D721Med (cell line): ENCODE results near the gene AGPAT3.

ENCODE experiments used
- DNase-seq: peaks from one replicate; pipeline ENCODE4 v3.0.0; 2011; ENCODE audit warnings: low spot score; ENCODE audit not compliant: insufficient read length
- FAIRE-seq: peaks from 2 replicates; lab custom pipeline; 2011; peaks lifted over from hg19 to GRCh38; lab: Jason Lieb, UNC
- TF ChIP-seq, protein P1 (sequence below): IDR thresholded peaks from 2 replicates; pipeline ENCODE4 v1.5.1; 2012; ENCODE audit warnings: mild to moderate bottlenecking, control low read depth; ENCODE audit not compliant: insufficient read depth; ENCODE audit errors: missing control alignments

AGPAT3 gene

DNA sequence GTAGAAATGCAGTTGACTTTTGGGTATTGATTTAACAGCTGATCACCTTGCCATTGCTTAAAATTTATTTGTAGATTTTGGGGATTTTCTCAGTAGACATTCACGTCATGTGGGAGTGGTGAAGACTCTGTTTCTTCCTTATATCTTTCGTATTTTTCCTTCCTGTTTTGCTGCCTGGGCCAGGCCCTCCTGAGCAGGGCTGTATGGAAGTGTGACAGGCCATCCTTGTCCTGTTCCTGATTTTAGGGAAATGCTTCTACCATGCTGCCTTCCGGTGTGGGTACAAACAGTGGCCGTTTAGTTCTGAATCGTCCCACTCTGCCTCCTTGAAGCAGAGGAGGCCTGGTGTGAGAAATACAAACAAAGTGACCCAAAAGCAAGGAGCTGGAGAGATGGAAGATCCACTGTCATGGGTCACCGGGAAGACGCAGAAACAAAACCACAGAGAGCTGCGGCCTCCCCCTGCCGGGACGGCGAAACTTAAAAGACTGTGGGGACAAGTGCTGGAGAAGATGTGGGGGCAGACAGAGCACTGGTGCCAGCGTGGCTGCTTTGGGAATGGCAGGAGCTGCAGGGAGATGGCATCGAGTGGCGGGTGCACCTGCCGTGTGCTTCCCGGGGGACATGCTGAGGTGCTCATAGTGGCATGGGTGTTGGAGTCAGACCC is 7.6 kb downstream of the AGPAT3 start:
- DNase-seq = no peak
- FAIRE-seq = no peak
- TF ChIP-seq, protein P1, sequence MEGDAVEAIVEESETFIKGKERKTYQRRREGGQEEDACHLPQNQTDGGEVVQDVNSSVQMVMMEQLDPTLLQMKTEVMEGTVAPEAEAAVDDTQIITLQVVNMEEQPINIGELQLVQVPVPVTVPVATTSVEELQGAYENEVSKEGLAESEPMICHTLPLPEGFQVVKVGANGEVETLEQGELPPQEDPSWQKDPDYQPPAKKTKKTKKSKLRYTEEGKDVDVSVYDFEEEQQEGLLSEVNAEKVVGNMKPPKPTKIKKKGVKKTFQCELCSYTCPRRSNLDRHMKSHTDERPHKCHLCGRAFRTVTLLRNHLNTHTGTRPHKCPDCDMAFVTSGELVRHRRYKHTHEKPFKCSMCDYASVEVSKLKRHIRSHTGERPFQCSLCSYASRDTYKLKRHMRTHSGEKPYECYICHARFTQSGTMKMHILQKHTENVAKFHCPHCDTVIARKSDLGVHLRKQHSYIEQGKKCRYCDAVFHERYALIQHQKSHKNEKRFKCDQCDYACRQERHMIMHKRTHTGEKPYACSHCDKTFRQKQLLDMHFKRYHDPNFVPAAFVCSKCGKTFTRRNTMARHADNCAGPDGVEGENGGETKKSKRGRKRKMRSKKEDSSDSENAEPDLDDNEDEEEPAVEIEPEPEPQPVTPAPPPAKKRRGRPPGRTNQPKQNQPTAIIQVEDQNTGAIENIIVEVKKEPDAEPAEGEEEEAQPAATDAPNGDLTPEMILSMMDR = no peak

DNA sequence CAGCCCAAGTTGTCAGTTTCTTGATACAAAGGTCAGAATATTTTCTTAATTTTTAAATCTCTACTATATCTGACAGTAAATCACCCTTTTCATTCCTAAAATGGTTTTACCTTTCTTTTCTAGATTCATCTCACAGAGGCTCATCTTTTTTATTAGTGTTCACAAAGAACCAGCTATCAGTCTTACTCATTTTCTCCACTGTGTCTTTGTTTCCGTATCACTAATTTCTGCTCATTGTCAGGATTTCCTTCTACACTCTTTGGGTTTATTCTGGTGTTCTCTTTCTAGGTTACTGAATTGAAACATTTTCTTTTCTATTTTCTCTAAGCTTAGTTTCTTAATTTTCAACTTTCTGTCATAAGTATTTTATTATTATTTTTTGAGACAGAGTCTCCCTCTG is 8.7 kb downstream of the AGPAT3 start:
- no peak for FAIRE-seq
- no peak for DNase-seq

DNA sequence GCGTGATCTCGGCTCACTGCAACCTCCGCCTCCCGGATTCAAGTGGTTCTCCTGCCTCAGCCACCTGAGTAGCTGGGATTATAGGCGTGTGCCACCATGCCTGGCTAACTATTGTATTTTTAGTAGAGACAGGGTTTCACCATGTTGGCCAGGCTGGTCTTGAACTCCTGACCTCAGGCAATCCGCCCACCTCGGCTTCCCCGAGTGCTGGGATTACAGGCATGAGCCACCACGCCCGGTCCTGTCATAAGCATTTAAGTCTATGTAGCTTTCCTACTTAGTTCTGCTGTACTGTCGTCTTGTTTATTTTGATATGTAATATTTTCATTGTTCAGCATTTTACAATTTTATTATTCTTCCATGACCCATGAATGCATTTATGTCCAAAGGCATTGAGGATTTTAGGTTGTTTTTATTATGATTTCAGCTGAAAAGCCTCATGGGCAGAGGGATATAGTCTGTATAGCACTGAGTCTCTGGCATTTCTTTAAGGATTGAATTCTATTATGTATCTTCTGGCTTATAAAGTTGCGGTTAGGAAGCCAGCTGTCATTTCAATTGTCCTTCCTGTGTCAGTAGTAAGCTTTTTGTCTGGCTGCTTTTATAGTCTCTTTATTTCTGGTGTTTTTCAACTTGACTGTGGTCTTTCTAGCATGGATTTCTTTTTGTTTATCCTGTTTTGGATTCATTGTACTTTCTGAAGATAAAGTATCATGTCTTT is 9.2 kb downstream of the AGPAT3 start:
- TF ChIP-seq, protein P1 = no peak
- FAIRE-seq = no peak

More for the DNA sequence above, 8.7 kb downstream of the AGPAT3 start:
- TF ChIP-seq, protein P1 = no peak

DNA sequence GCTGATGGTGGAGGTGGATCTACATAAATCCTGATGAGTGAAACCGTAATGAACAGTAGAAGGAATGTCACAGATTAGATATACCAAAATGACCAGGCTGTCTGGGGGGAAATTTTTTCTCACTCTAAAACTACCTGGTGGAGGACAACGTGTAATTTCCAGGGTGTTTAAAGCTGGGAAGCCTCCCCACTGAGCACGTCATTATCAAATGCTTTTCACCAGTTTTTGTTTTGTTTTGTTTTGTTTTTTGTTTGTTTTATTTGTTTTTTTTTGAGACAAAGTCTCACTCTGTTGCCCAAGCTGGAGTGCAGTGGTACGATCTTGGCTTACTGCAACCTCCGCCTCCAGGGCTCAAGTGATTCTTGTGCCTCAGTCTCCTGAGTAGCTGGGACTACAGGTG is 11.6 kb downstream of the AGPAT3 start:
- no peak for DNase-seq
- FAIRE-seq = no peak
- TF ChIP-seq, protein P1 = no peak

More for the DNA sequence above, 9.2 kb downstream of the AGPAT3 start:
- no peak for DNase-seq

DNA sequence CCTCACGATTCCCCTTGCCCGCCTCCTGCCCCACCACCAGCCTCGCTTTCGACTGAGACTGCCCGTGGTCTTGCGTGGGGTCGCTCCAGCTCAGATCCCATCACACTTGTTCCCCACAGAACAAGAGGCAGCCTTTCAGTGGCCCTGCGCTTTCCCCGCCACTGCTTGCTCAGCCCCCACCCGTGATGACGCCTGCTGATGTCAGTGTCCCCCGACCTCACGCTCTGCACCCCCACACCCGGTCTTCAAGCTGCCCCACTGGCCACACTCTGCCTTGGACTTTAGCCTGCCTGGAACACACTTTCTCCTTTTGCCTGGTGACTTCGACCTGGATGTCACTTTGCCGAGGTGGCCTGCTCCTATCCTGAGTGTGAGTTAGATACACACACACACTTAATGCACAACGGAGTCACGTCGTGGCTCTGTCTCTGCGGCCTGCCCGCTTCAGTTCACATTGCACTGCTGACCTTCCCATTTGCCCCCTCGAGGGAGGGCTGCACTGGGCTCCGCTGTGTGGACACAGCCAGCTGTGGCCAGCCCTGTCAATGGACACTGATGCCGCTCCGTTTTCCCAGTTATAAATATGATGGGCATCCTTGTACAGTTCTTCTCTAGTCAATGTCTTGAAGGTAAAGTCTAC is 13.0 kb downstream of the AGPAT3 start:
- FAIRE-seq (no peak), DNase-seq (no peak)
- TF ChIP-seq, protein P1 = no peak

DNA sequence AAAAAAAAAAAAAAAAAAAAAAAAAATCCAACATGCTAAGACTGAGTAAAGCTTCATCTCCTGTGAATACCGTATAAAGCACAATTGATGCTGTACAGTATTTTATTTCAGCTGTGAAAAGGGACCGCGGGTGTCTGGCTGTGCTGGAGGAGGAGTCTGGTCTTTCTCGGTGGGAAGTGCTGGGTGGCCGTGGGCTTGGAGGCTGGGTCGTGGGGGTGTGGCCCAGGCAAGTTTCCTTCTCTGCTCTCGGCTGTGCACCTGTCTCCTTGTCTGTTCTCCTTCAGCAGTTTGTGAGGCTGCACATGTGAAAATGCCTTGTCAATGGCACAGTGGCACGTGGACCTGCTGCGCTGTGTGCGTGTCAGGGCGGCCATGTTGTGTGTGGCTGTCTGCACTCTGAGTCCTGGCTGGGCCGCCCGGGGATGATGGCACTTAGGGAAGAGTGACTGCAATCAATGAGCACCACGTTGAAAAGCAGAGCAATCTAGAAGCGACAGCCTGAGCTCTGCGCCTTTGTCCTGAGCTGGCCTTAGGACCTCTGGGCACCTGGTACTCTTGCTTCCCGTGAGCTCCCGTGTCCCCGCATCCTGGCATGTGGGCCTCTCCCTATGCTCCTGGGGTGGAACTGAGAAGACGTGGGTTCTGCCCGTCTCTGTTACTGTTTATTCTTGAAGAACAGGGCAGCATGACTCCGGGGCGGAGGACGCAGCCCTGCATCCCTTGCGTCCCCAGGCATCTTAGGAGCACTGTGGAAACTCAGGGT is 14.5 kb downstream of the AGPAT3 start:
- FAIRE-seq (no peak), DNase-seq (no peak)
- TF ChIP-seq, protein P1 = no peak
